MM.1S (cell line): ENCODE data around the gene ARFGAP1.

Experiments
- DNase-seq: peaks from one replicate; pipeline ENCODE4 v3.0.0-alpha.2; 2015
- H2AFZ ChIP-seq: fragments of 300-600 bp; sonication (generic); 2 replicates; pipeline ENCODE4 v1.6.0; 2016; ENCODE audit warnings: antibody characterized with exemption, low read length
- H3F3A ChIP-seq: fragments of 300-600 bp; sonication (generic); 2 replicates; pipeline ENCODE4 v1.6.1; 2016; ENCODE audit warnings: mild to moderate bottlenecking, antibody characterized with exemption, low read length, moderate library complexity, mixed read lengths; ENCODE audit not compliant: insufficient read depth
- H3K27ac ChIP-seq: fragments of 300-600 bp; sonication (generic); 2 replicates; pipeline ENCODE4 v1.5.1; 2016; ENCODE audit warnings: mild to moderate bottlenecking, low read length
- H3K27me3 ChIP-seq: fragments of 300-600 bp; sonication (generic); replicated peaks from 2 replicates; pipeline ENCODE4 v1.6.0; 2016; ENCODE audit warnings: low read length; ENCODE audit not compliant: insufficient read depth
- H3K36me3 ChIP-seq: fragments of 300-600 bp; sonication (generic); replicated peaks from 2 replicates; pipeline ENCODE4 v1.6.1; 2016; ENCODE audit warnings: mild to moderate bottlenecking, low read length, mixed read lengths; ENCODE audit not compliant: insufficient read depth
- H3K4me1 ChIP-seq: fragments of 300-600 bp; sonication (generic); 2 replicates; pipeline ENCODE4 v1.6.1; 2016; ENCODE audit warnings: low read length, mixed read lengths
- H3K4me2 ChIP-seq: fragments of 300-600 bp; sonication (generic); 2 replicates; pipeline ENCODE4 v1.6.0; 2016; ENCODE audit warnings: low read depth, low read length
- H3K4me3 ChIP-seq: fragments of 300-600 bp; sonication (generic); 2 replicates; pipeline ENCODE4 v1.5.1; 2016; ENCODE audit warnings: low read length, mixed read lengths
- H3K79me2 ChIP-seq: fragments of 300-600 bp; sonication (generic); 2 replicates; pipeline ENCODE4 v1.6.1; 2016; ENCODE audit warnings: mixed run types, low read length, mixed read lengths
- H3K9ac ChIP-seq: fragments of 300-600 bp; sonication (generic); 2 replicates; pipeline ENCODE4 v1.6.1; 2016; ENCODE audit warnings: low read length, mixed read lengths
- H3K9me2 ChIP-seq: fragments of 300-600 bp; sonication (generic); replicated peaks from 2 replicates; pipeline ENCODE4 v1.6.1; 2016; ENCODE audit warnings: mild to moderate bottlenecking, low read length, mixed read lengths; ENCODE audit not compliant: insufficient read depth
- H3K9me3 ChIP-seq: fragments of 300-600 bp; sonication (generic); replicated peaks from 2 replicates; pipeline ENCODE4 v1.6.1; 2016; ENCODE audit warnings: mild to moderate bottlenecking, low read length, mixed read lengths; ENCODE audit not compliant: insufficient read depth
- H4K20me1 ChIP-seq: fragments of 300-600 bp; sonication (generic); 2 replicates; pipeline ENCODE4 v1.6.1; 2016; ENCODE audit warnings: mild to moderate bottlenecking, low read length, moderate library complexity, mixed read lengths; ENCODE audit not compliant: insufficient read depth
- EZH2 ChIP-seq: fragments of 300-600 bp; sonication (generic); optimal IDR thresholded peaks from 2 replicates; pipeline ENCODE3; 2017; ENCODE audit warnings: low read depth, mild to moderate bottlenecking, antibody characterized with exemption, low read length, mixed read lengths
- EZH2phosphoT487 ChIP-seq: fragments of 300-600 bp; sonication (generic); IDR thresholded peaks from 2 replicates; pipeline ENCODE4 v1.6.1; 2018; ENCODE audit warnings: antibody characterized with exemption, low read length
- TF ChIP-seq, protein P1 (sequence below): fragments of 300-600 bp; sonication (generic); IDR thresholded peaks from 2 replicates; pipeline ENCODE4 v1.5.1; 2016; ENCODE audit warnings: antibody characterized with exemption, low read length, mixed read lengths

ARFGAP1 gene

DNA sequence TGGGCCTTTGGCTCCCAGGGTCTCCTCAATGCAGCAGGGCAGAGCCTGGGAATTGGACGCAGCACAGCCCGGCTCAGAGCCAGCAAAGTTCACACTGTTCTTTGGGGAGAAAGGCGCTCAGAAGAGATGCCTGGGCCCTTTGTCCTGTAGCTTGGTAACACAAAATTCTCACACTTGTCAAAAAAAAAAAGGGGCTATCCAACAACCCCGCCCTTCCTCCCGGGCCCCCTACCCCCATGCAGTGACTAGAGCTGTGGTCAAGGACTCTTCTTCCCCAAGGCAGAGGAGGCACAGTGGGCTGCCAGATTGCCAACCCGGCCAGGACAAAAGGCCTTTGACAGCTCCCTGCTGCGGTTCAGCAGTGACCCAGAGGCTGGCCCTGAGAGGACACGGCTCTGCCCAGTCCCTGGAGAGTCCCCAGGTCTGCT is 20.3 kb upstream of the ARFGAP1 start:
- Histone ChIP-seq H3K79me2 (no peaks in the 10 kb centered on the region), H3K4me2 (no peak overlapping the region), H3F3A (no peaks in the 10 kb centered on the region), H2AFZ (no peak overlapping the region), H3K4me3 (no peak overlapping the region), H3K9me3 (no peaks in the 10 kb centered on the region), H3K9ac (no peak overlapping the region), H3K4me1 (no peaks in the 10 kb centered on the region), H4K20me1 (no peaks in the 10 kb centered on the region), H3K27ac (no peak overlapping the region), H3K36me3 (no peaks in the 10 kb centered on the region), H3K27me3 (peaks cover 82% of the 10 kb centered on the region), H3K9me2 (no peaks in the 10 kb centered on the region)
- TF ChIP-seq EZH2phosphoT487 (no peak), EZH2 (no peak)
- TF ChIP-seq, protein P1, sequence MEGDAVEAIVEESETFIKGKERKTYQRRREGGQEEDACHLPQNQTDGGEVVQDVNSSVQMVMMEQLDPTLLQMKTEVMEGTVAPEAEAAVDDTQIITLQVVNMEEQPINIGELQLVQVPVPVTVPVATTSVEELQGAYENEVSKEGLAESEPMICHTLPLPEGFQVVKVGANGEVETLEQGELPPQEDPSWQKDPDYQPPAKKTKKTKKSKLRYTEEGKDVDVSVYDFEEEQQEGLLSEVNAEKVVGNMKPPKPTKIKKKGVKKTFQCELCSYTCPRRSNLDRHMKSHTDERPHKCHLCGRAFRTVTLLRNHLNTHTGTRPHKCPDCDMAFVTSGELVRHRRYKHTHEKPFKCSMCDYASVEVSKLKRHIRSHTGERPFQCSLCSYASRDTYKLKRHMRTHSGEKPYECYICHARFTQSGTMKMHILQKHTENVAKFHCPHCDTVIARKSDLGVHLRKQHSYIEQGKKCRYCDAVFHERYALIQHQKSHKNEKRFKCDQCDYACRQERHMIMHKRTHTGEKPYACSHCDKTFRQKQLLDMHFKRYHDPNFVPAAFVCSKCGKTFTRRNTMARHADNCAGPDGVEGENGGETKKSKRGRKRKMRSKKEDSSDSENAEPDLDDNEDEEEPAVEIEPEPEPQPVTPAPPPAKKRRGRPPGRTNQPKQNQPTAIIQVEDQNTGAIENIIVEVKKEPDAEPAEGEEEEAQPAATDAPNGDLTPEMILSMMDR = no peak
- DNase-seq = no peak

DNA sequence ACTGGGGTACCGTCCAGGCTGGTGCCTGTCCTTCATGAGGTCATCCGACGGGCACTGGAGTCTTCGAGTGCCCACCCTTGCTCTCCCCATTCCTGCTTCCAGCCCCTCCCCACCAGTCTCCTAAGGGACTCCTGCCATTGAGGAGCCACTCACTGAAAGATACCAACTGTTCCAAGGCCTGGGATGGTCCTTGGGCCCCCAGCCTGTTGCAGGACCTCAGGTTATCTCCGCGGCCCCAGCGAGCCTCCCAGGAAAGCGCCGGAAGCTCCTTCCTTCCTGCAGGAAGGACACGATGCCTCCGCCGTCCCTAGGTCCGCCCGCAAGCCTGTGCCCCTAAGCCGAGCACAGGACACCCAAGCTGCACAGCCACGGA is 19.6 kb upstream of the ARFGAP1 start:
- Histone ChIP-seq H3K9me3 (no peaks in the 10 kb centered on the region), H3K4me1 (no peaks in the 10 kb centered on the region), H3K4me2 (no peak overlapping the region), H4K20me1 (no peaks in the 10 kb centered on the region), H2AFZ (no peak overlapping the region), H3K27ac (no peak overlapping the region), H3K4me3 (no peak overlapping the region), H3K79me2 (no peaks in the 10 kb centered on the region), H3F3A (no peaks in the 10 kb centered on the region), H3K36me3 (no peaks in the 10 kb centered on the region), H3K27me3 (peaks cover 81% of the 10 kb centered on the region), H3K9me2 (no peaks in the 10 kb centered on the region), H3K9ac (no peak overlapping the region)
- DNase-seq = no peak
- no peak for TF ChIP-seq EZH2phosphoT487
- TF ChIP-seq, protein P1 = no peak
- no peak for TF ChIP-seq EZH2

DNA sequence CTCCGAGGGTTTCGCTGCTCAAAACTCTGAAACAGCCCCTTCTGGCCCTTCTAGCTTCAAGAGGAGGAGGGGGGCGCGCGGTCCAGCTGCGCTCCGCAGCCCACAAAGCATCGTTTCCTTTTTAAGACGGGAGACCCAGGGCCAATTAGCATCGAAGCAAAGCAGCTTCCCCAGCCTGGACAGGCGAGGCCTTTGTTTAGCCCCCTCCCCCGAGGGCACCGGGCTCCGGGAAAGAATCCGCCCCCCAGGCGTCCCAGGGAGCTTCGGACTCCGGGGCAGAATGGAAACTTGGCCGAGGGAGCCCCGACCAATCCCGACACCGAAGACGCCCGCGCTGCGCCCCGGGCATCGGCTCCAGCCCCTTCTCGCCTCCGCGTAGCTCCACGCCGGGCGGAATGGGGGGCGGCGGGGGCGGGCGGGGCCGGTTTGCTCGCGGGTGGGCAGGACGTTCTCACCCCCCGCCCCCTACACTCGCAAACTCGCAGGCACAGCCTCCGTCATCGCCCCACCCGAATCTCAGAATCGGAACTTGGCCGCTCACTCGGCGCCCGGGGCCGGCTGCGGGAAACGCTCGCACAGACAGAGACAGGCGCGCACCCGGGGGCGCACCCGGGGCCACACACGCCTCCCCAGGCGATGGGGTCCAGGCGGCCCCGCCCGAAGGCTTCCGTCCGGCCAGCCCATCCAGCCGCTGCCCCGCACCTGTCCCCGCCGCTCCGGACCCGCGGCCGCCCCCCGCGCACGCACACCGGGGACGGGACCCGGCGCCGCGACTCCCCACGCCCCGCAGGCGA is 19.0 kb upstream of the ARFGAP1 start:
- no peaks in the 10 kb centered on the region for H4K20me1 ChIP-seq
- DNase-seq = no peak
- no peak overlapping the region for H2AFZ ChIP-seq

More for the DNA sequence above, 19.0 kb upstream of the ARFGAP1 start:
- H3K4me3 ChIP-seq = no peak overlapping the region
- H3K9me2 ChIP-seq = no peaks in the 10 kb centered on the region
- H3K4me1 ChIP-seq = no peaks in the 10 kb centered on the region
- no peak overlapping the region for H3K27ac ChIP-seq
- no peaks in the 10 kb centered on the region for H3K36me3 ChIP-seq
- H3K9me3 ChIP-seq = no peaks in the 10 kb centered on the region
- peaks cover 81% of the 10 kb centered on the region for H3K27me3 ChIP-seq
- TF ChIP-seq, protein P1 = no peak
- no peak for TF ChIP-seq EZH2
- TF ChIP-seq EZH2phosphoT487 = no peak
- no peaks in the 10 kb centered on the region for H3F3A ChIP-seq
- H3K4me2 ChIP-seq = no peak overlapping the region
- no peak overlapping the region for H3K9ac ChIP-seq
- H3K79me2 ChIP-seq = no peaks in the 10 kb centered on the region
